SK-N-SH (cell line): ENCODE data around the gene BTRC. TPM values are rescaled to one million over a fixed set of nuclear protein-coding genes. Genes with fewer than 3 reads are reported as not detected.

ENCODE experiments used
- CTCF ChIA-PET: fragments of 300-600, 350-600 bp; formaldehyde crosslinking; extraction: SDS; loops from one replicate; lab custom pipeline; 2021; lab: Yijun Ruan, JAX
- POLR2A ChIA-PET: fragments of 350-600 bp; sonication (Branson Sonifier 250); formaldehyde crosslinking; extraction: SDS; loops from one replicate; lab custom pipeline; 2020; ENCODE audit warnings: antibody characterized with exemption, inconsistent platforms; lab: Yijun Ruan, JAX
- DNase-seq: peaks from one replicate; pipeline ENCODE4 v3.0.0; 2012
- H2AFZ ChIP-seq: fragments of 200-600 bp; sonication (generic); 2 replicates; pipeline ENCODE4 v1.8.1; 2016; ENCODE audit warnings: antibody characterized with exemption, mild to moderate bottlenecking, low read depth
- H3F3A ChIP-seq: fragments of 200-600 bp; sonication (generic); replicated peaks from 2 replicates; pipeline ENCODE3; 2016; ENCODE audit warnings: antibody characterized with exemption, mild to moderate bottlenecking; ENCODE audit not compliant: insufficient read depth
- H3K27ac ChIP-seq, 2 experiments: fragments of 200-500 bp in 1 of 2; fragments of 200-600 bp in 1 of 2; sonication (Bioruptor generic) in 1 of 2; sonication (generic), shearing (Covaris generic) in 1 of 2; 2 replicates each; pipeline versions ENCODE4 v1.5.1 to v1.6.1; 2014 to 2016; ENCODE audit warnings: low read depth in 2 of 2, inconsistent platforms in 1 of 2, low read length in 1 of 2, mild to moderate bottlenecking in 1 of 2, mixed read lengths in 1 of 2
- H3K27me3 ChIP-seq: fragments of 200-600 bp; sonication (generic), shearing (Covaris generic); 2 replicates; pipeline ENCODE4 v1.6.1; 2016; ENCODE audit warnings: mixed run types; ENCODE audit not compliant: insufficient read depth
- H3K36me3 ChIP-seq, 2 experiments: fragments of 200-500 bp in 1 of 2; fragments of 200-600 bp in 1 of 2; sonication (Bioruptor generic) in 1 of 2; sonication (generic) in 1 of 2; replicated peaks in 1 of 2; 2 replicates each; pipeline versions ENCODE3 to v1.5.1; 2014 to 2016; ENCODE audit warnings: low read length in 1 of 2, mild to moderate bottlenecking in 1 of 2; ENCODE audit not compliant: insufficient read depth in 2 of 2, control insufficient read depth in 1 of 2
- H3K4me1 ChIP-seq, 2 experiments: fragments of 200-500 bp in 1 of 2; fragments of 200-600 bp in 1 of 2; sonication (Bioruptor generic) in 1 of 2; sonication (generic), shearing (Covaris generic) in 1 of 2; 2 replicates each; pipeline versions ENCODE4 v1.5.1 to v1.6.1; 2014 to 2016; ENCODE audit warnings: low read depth in 1 of 2, low read length in 1 of 2, mixed run types in 1 of 2; ENCODE audit not compliant: insufficient read depth in 2 of 2, control insufficient read depth in 1 of 2
- H3K4me2 ChIP-seq: fragments of 200-600 bp; sonication (generic), shearing (Covaris generic); 2 replicates; pipeline ENCODE4 v1.6.1; 2017; ENCODE audit warnings: mixed run types
- H3K4me3 ChIP-seq, 2 experiments: fragments of 200-500 bp in 1 of 2; fragments of 200-600 bp in 1 of 2; sonication (Bioruptor generic) in 1 of 2; sonication (generic), shearing (Covaris generic) in 1 of 2; 2 replicates each; pipeline versions ENCODE4 v1.5.1 to v1.8.1; 2014 to 2016; ENCODE audit warnings: low read depth in 2 of 2, inconsistent platforms in 1 of 2, low read length in 1 of 2, mild to moderate bottlenecking in 1 of 2, mixed read lengths in 1 of 2, moderate library complexity in 1 of 2
- H3K79me2 ChIP-seq: fragments of 200-600 bp; sonication (generic); 2 replicates; pipeline ENCODE4 v1.8.1; 2017; ENCODE audit warnings: mild to moderate bottlenecking; ENCODE audit not compliant: insufficient read depth
- H3K9ac ChIP-seq: fragments of 200-600 bp; sonication (generic); 2 replicates; pipeline ENCODE4 v1.6.1; 2017; ENCODE audit warnings: mixed run types
- H3K9me2 ChIP-seq: fragments of 200-600 bp; sonication (generic); 2 replicates; pipeline ENCODE4 v1.6.1; 2017; ENCODE audit warnings: mixed run types
- H3K9me3 ChIP-seq: fragments of 200-600 bp; sonication (generic); 2 replicates; pipeline ENCODE4 v1.6.1; 2017; ENCODE audit warnings: mixed run types, mild to moderate bottlenecking, moderate library complexity
- H4K20me1 ChIP-seq: fragments of 200-600 bp; sonication (generic); 2 replicates; pipeline ENCODE4 v1.6.1; 2017; ENCODE audit warnings: mild to moderate bottlenecking, mixed run types; ENCODE audit not compliant: insufficient read depth
- CHD2 ChIP-seq: fragments of 150-350 bp; IDR thresholded peaks from 2 replicates; pipeline ENCODE4 v1.6.1; 2018; ENCODE audit warnings: low read length; ENCODE audit not compliant: partially characterized antibody
- FOXM1 ChIP-seq: IDR thresholded peaks from 2 replicates; pipeline ENCODE4 v1.4.0; 2012; ENCODE audit warnings: low read depth, mild to moderate bottlenecking
- GATA2 ChIP-seq: sonication (generic); formaldehyde crosslinking; IDR thresholded peaks from 2 replicates; pipeline ENCODE4 v1.5.0; 2020; ENCODE audit warnings: mild to moderate bottlenecking, missing genetic modification reagents
- IRF3 ChIP-seq: fragments of 150-350 bp; IDR thresholded peaks from 2 replicates; pipeline ENCODE4 v1.6.1; 2016; ENCODE audit warnings: mild to moderate bottlenecking, low read depth, low read length
- JUND ChIP-seq: IDR thresholded peaks from 2 replicates; pipeline ENCODE4 v1.4.0; 2012
- MAX ChIP-seq: IDR thresholded peaks from 2 replicates; pipeline ENCODE4 v1.4.0; 2012; ENCODE audit warnings: low read depth
- MEF2A ChIP-seq: IDR thresholded peaks from 2 replicates; pipeline ENCODE4 v1.4.0; 2012; ENCODE audit warnings: low read depth, borderline replicate concordance
- PBX3 ChIP-seq: IDR thresholded peaks from 2 replicates; pipeline ENCODE4; 2012
- POLR2AphosphoS5 ChIP-seq: IDR thresholded peaks from 2 replicates; pipeline ENCODE4 v1.6.1; 2012; ENCODE audit warnings: low read depth, low read length
- RCOR1 ChIP-seq: fragments of 150-350 bp; IDR thresholded peaks from 2 replicates; pipeline ENCODE4 v1.6.1; 2017; ENCODE audit warnings: antibody characterized with exemption, low read length
- REST ChIP-seq: IDR thresholded peaks from 2 replicates; pipeline ENCODE4 v1.6.1; 2012; ENCODE audit warnings: mild to moderate bottlenecking, low read depth, low read length, moderate library complexity
- SMC3 ChIP-seq: IDR thresholded peaks from 2 replicates; pipeline ENCODE4 v1.6.1; 2012; ENCODE audit warnings: low read depth, low read length, improper control_type of control experiment
- TCF12 ChIP-seq: IDR thresholded peaks from 2 replicates; pipeline ENCODE4 v1.4.0; 2012
- TEAD4 ChIP-seq: IDR thresholded peaks from 2 replicates; pipeline ENCODE4 v1.4.0; 2012; ENCODE audit warnings: mild to moderate bottlenecking, borderline replicate concordance; ENCODE audit not compliant: insufficient read depth
- USF1 ChIP-seq: IDR thresholded peaks from 2 replicates; pipeline ENCODE4 v1.4.0; 2012; ENCODE audit warnings: low read depth, borderline replicate concordance
- ZBTB33 ChIP-seq: IDR thresholded peaks from 2 replicates; pipeline ENCODE4 v1.4.0; 2012; ENCODE audit warnings: low read depth, borderline replicate concordance
- polyA plus RNA-seq, 3 experiments: library from polyadenylated mRNA; depleted of rRNA; stranded (reverse); fragments of >200 nt; gene quantifications; 2 replicates each; pipeline ENCODE4 v1.2.3, GENCODE V29; 2012

Gene BTRC
- polyA plus RNA-seq, 1 of the 3 experiments (the other 2 are of a cell fraction), result 6.5 TPM

GRCh38 chr10:101506829-101507661 lies 153.1 kb downstream of the BTRC start (continued):
- TF ChIP-seq POLR2AphosphoS5, result no peak
- no peak for TF ChIP-seq MAX
- TF ChIP-seq ZBTB33, result no peak

- POLR2A ChIA-PET, result no interaction called here
- Histone ChIP-seq H4K20me1 (no peaks in the 10 kb centered on the region), H3K79me2 (no peaks in the 10 kb centered on the region), H3K9ac (no peak overlapping the region)
- no peak for DNase-seq
- TF ChIP-seq REST, result no peak
- TF ChIP-seq RCOR1, result no peak
- no peak for TF ChIP-seq TCF12
- TF ChIP-seq FOXM1, result no peak
- TF ChIP-seq GATA2 (CRISPR knock-in tag), result no peak
- no peak for TF ChIP-seq USF1
- TF ChIP-seq MEF2A, result no peak
- TF ChIP-seq JUND, result no peak
- no peak for TF ChIP-seq PBX3
- TF ChIP-seq TEAD4, result no peak
- no peak for TF ChIP-seq IRF3
- TF ChIP-seq SMC3, result no peak
- TF ChIP-seq CHD2, result no peak
- TF ChIP-seq, all 33 proteins: peak for 0
- Histone ChIP-seq H3K9me3 (no peaks in the 10 kb centered on the region), H3K36me3 (no peaks in the 10 kb centered on the region), H3K27ac (no peak overlapping the region), H3K4me1 (peaks cover 0 to 4% of the 10 kb centered on the region in 2 experiments; a peak in 2 of 4 replicates), H2AFZ (no peak overlapping the region), H3K27me3 (no peaks in the 10 kb centered on the region), H3F3A (no peaks in the 10 kb centered on the region), H3K4me3 (no peak overlapping the region), H3K4me2 (no peak overlapping the region), H3K9me2 (no peaks in the 10 kb centered on the region)
- CTCF ChIA-PET, result interaction anchor here (0.7 to 3.5 kb wide), 11 partner anchors 9 to 347 kb away, joined by 3 to 17 read pairs (median 4); no protein-coding TSS in a partner anchor
Observed at GRCh38 chr10:101507828-101508227, 153.9 kb downstream of the BTRC start.
